ENCODE results near the gene CMTM4. TPM values are rescaled to one million over a fixed set of nuclear protein-coding genes. Genes with fewer than 3 reads are reported as not detected.

Gene CMTM4
- total RNA-seq, 1 donor from 2014 or later: 32.5 TPM

DNA sequence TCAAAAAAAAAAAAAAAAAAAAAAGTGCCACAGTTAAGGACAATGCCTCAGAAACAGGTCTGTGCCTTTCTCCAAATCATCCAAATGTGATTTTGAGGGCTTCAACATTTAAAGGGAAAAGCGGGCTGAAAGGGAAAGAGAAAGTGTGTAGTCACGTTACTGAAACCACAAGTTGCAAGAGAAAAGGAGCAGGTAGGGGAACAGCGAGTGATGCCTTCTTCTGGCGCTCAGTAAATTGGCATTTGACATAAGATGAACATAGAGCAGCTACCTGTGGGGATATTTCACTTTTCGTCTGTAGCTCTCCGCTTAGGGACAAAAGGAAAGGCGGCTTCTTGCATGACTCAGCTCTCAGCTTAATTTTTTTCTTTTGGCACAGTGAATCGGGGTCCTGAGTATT, 106.2 kb downstream of the CMTM4 start:
- Mint-ChIP-seq H3K27ac (ENCODE audit: unreplicated experiment) (no peak overlapping the region), H3K4me3 (ENCODE audit: unreplicated experiment) (no peak overlapping the region), H3K27me3 (ENCODE audit: low read depth) (no peaks in the 10 kb centered on the region), H3K4me1 (ENCODE audit: low read depth) (no peaks in the 10 kb centered on the region), H3K9me3 (ENCODE audit: low read depth) (peaks cover 3% of the 10 kb centered on the region), H3K36me3 (ENCODE audit: low read depth) (no peaks in the 10 kb centered on the region)
- TF ChIP-seq CTCF (IDR thresholded peaks at IDR 0.05): no peak
- DNase-seq (ENCODE audit: low spot score): no peak

GRCh38 chr16:66588981-66589713, 107.4 kb downstream of the CMTM4 start:
- Mint-ChIP-seq H3K4me3 (ENCODE audit: unreplicated experiment) (no peak overlapping the region), H3K4me1 (ENCODE audit: low read depth) (no peaks in the 10 kb centered on the region), H3K9me3 (ENCODE audit: low read depth) (peaks cover 3% of the 10 kb centered on the region), H3K36me3 (ENCODE audit: low read depth) (no peaks in the 10 kb centered on the region), H3K27me3 (ENCODE audit: low read depth) (no peaks in the 10 kb centered on the region), H3K27ac (ENCODE audit: unreplicated experiment) (no peak overlapping the region)
- peak; percentile 68 for TF ChIP-seq CTCF (IDR thresholded peaks at IDR 0.05)
- no peak for DNase-seq (ENCODE audit: low spot score)

- Mint-ChIP-seq H3K4me1 (ENCODE audit: low read depth) (no peaks in the 10 kb centered on the region), H3K4me3 (ENCODE audit: unreplicated experiment) (no peak overlapping the region), H3K9me3 (ENCODE audit: low read depth) (no peaks in the 10 kb centered on the region), H3K36me3 (ENCODE audit: low read depth) (no peaks in the 10 kb centered on the region), H3K27me3 (ENCODE audit: low read depth) (no peaks in the 10 kb centered on the region), H3K27ac (ENCODE audit: unreplicated experiment) (no peak overlapping the region)
- no peak for TF ChIP-seq CTCF (IDR thresholded peaks at IDR 0.05)
- DNase-seq (ENCODE audit: low spot score): no peak
Measured at GRCh38 chr16:66587881-66588600, 108.5 kb downstream of the CMTM4 start.

DNA sequence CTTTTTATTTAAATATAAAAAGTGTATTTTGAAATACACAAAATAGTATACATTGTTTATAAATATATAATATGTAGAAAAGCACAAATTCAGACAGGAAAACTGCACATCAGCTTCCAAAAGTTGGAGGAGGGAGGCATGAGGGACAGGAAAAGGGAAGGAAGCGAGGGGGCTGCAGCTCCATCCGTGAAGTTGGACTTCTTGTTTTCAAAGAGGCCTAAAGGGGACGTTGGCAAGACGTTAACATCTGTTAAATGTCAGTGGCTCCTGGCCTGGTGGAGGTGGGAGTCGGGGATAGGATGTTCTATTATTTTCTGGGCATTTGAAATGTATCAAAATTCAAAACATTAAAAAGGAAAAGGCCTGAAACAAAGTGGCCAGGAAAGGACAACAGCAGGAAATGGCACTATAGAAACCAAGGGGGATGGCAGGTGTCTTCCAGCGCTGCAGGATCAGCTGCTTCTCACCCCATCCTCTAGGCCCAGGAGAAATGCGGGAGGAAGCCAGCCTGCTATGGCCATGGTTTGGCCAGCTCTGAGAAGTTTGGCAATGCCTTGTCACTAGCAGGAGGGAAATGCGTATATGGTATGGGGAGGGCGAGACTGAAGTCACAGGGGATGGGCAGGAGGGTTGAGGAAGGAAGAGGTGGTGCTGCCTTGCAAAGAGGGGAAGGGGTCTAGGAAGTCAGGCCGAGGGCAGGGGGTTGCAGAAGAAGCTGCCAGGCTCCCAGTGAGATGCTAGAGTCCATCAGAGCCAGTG, 110.9 kb downstream of the CMTM4 start:
- Mint-ChIP-seq H3K27me3 (ENCODE audit: low read depth) (no peaks in the 10 kb centered on the region), H3K9me3 (ENCODE audit: low read depth) (no peaks in the 10 kb centered on the region), H3K36me3 (ENCODE audit: low read depth) (no peaks in the 10 kb centered on the region), H3K27ac (ENCODE audit: unreplicated experiment) (no peak overlapping the region), H3K4me1 (ENCODE audit: low read depth) (peaks cover 16% of the 10 kb centered on the region), H3K4me3 (ENCODE audit: unreplicated experiment) (no peak overlapping the region)
- TF ChIP-seq CTCF (IDR thresholded peaks at IDR 0.05): no peak
- DNase-seq (ENCODE audit: low spot score): no peak

DNA sequence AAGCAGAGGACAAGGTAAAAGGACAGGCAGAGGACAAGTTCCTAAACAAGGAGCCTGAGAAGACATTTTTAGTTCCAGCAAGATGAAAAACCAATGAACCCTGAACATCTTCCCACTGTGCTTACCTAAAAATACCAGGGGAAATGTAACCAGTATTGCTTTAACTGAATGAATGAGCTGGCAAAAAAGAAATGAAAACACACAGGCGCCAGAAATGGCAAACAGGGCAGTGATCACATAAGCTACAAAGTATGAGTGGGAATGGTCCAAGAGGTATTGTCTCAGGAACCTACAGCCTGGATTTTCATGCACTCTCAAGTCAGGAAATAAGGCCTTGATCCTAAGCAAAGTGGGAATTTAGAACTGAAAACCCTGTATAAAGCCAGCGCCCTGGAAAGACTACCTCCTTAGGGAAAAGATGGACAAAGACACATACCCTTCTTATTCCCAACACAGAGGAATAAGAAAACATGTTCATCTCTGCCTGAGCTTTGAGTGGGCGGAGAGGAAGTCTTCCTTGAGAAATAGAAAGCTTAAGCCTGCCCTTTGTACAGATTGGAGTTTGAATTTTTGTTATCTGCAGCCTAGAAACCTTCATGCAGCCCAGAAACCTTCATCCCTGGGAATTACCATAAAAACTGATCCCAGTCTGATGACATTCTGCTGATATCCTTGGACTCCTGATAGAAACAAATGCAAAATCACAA, 115.1 kb downstream of the CMTM4 start:
- no peak for DNase-seq (ENCODE audit: low spot score)

More for the DNA sequence above, 115.1 kb downstream of the CMTM4 start:
- Mint-ChIP-seq H3K36me3 (ENCODE audit: low read depth) (no peaks in the 10 kb centered on the region), H3K4me1 (ENCODE audit: low read depth) (peaks cover 38% of the 10 kb centered on the region), H3K27ac (ENCODE audit: unreplicated experiment) (peak overlapping the region; percentile 97), H3K27me3 (ENCODE audit: low read depth) (no peaks in the 10 kb centered on the region), H3K4me3 (ENCODE audit: unreplicated experiment) (peak overlapping the region; percentile 17), H3K9me3 (ENCODE audit: low read depth) (no peaks in the 10 kb centered on the region)
- no peak for TF ChIP-seq CTCF (IDR thresholded peaks at IDR 0.05)

All from chondrocyte (in vitro differentiated cells).